Suprapubic skin (tissue), 4 donors: ENCODE results near the gene PPBP. TPM values are rescaled to one million over a fixed set of nuclear protein-coding genes. Genes with fewer than 3 reads are reported as not detected.
A peak's percentile ranks its signal among the peaks of the same experiment; 100 is the strongest.

Source experiments
- DNase-seq, 2 donors: peaks; one replicate each; pipeline ENCODE4 v3.0.0-alpha.2; 2019; ENCODE audit warnings: low spot score in 2 of 2
- H3K27ac ChIP-seq: fragments of 200-600 bp; sonication (generic); one replicate; pipeline ENCODE4 v1.5.1; 2019
- H3K27me3 ChIP-seq: fragments of 200-600 bp; sonication (generic); one replicate; pipeline ENCODE4 v1.5.1; 2019
- H3K36me3 ChIP-seq: fragments of 200-600 bp; sonication (generic); one replicate; pipeline ENCODE4 v1.5.1; 2019
- H3K4me1 ChIP-seq: fragments of 200-600 bp; sonication (generic); one replicate; pipeline ENCODE4 v1.5.1; 2019
- H3K4me3 ChIP-seq: fragments of 200-600 bp; sonication (generic); one replicate; pipeline ENCODE4 v1.5.1; 2019; ENCODE audit warnings: mild to moderate bottlenecking
- H3K9me3 ChIP-seq: fragments of 200-600 bp; sonication (generic); one replicate; pipeline ENCODE4 v1.5.1; 2019
- EP300 ChIP-seq: sonication (generic); formaldehyde crosslinking; IDR thresholded peaks from one replicate; pipeline ENCODE4 v1.6.1; 2017; ENCODE audit warnings: antibody characterized with exemption
- POLR2A ChIP-seq, 2 donors: fragments of 450-650 bp; IDR thresholded peaks; one replicate each; pipeline ENCODE4 v1.6.1; 2017; ENCODE audit warnings: antibody characterized with exemption in 2 of 2, mild to moderate bottlenecking in 2 of 2, moderate library complexity in 2 of 2
- POLR2AphosphoS5 ChIP-seq, 3 donors: sonication (generic); formaldehyde crosslinking; IDR thresholded peaks; one replicate each; pipeline ENCODE4 v1.6.1; 2017; ENCODE audit warnings: antibody characterized with exemption in 3 of 3
- WGBS: methylation state at CpG from one replicate; pipeline ENCODE4 v1.1.5; 2018; 5-methylcytosine and 5-hydroxymethylcytosine counted together
- total RNA-seq, 4 donors: library from RNA; depleted of rRNA; stranded (reverse); fragments of >200 nt; gene quantifications; one replicate each; pipeline ENCODE4 v1.1.0, GENCODE V29; 2016
- TF ChIP-seq, protein P1 (sequence below), 2 donors: fragments of 200-600 bp in 1 of 2; fragments of 450-650 bp in 1 of 2; sonication (generic) in 1 of 2; IDR thresholded peaks; one replicate each; pipeline ENCODE4 v1.5.1; 2016 to 2019; ENCODE audit warnings: antibody characterized with exemption in 2 of 2, mild to moderate bottlenecking in 1 of 2, moderate library complexity in 1 of 2

The PPBP gene
- total RNA-seq, 4 donors from 2014 or later: not detected

DNA sequence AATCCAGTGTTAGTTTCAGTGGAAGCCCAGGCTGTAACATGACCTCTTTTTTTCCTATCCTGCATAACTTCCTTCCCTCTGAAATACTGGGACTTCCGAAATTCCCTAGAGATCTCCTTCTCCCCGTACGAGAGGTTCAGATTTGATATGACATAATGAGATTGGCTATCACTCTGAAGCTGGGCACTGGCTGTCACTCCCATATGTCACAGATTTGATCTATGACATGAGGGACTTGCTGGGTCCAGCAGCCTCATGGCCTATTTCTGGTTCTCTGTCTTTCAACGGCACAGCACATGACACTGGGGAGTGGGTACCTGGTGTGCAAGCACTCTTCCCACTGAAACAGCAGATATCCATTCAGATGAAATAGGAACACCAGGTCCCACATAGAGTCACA lies 42.9 kb downstream of the PPBP start:
- DNase-seq: no peak
- Histone ChIP-seq H3K4me3 (no peak overlapping the region), H3K36me3 (no peaks in the 10 kb centered on the region), H3K27me3 (peaks cover 56% of the 10 kb centered on the region), H3K4me1 (peaks cover 9% of the 10 kb centered on the region), H3K27ac (no peak overlapping the region), H3K9me3 (no peaks in the 10 kb centered on the region)
- no peak for TF ChIP-seq EP300
- no peak for TF ChIP-seq POLR2AphosphoS5 (IDR thresholded peaks at IDR 0.05)
- TF ChIP-seq, protein P1, sequence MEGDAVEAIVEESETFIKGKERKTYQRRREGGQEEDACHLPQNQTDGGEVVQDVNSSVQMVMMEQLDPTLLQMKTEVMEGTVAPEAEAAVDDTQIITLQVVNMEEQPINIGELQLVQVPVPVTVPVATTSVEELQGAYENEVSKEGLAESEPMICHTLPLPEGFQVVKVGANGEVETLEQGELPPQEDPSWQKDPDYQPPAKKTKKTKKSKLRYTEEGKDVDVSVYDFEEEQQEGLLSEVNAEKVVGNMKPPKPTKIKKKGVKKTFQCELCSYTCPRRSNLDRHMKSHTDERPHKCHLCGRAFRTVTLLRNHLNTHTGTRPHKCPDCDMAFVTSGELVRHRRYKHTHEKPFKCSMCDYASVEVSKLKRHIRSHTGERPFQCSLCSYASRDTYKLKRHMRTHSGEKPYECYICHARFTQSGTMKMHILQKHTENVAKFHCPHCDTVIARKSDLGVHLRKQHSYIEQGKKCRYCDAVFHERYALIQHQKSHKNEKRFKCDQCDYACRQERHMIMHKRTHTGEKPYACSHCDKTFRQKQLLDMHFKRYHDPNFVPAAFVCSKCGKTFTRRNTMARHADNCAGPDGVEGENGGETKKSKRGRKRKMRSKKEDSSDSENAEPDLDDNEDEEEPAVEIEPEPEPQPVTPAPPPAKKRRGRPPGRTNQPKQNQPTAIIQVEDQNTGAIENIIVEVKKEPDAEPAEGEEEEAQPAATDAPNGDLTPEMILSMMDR (IDR thresholded peaks at IDR 0.05): no peak
- no peak for TF ChIP-seq POLR2A (IDR thresholded peaks at IDR 0.05)
- 74% methylated on average over 4 of the region's 4 CpGs for WGBS

GRCh38 chr4:73944061-73944875 lies 43.7 kb downstream of the PPBP start:
- H3K36me3 ChIP-seq: no peaks in the 10 kb centered on the region
- no peaks in the 10 kb centered on the region for H3K9me3 ChIP-seq
- H3K4me3 ChIP-seq: peak overlapping the region; percentile 39
- H3K4me1 ChIP-seq: peaks cover 9% of the 10 kb centered on the region
- WGBS: 8% methylated on average over 42 of the region's 49 CpGs
- TF ChIP-seq EP300: no peak
- TF ChIP-seq POLR2AphosphoS5 (IDR thresholded peaks at IDR 0.05): no peak
- TF ChIP-seq, protein P1 (IDR thresholded peaks at IDR 0.05): no peak
- TF ChIP-seq POLR2A (IDR thresholded peaks at IDR 0.05): no peak
- H3K27ac ChIP-seq: no peak overlapping the region
- no peak for DNase-seq
- H3K27me3 ChIP-seq: peaks cover 55% of the 10 kb centered on the region

DNA sequence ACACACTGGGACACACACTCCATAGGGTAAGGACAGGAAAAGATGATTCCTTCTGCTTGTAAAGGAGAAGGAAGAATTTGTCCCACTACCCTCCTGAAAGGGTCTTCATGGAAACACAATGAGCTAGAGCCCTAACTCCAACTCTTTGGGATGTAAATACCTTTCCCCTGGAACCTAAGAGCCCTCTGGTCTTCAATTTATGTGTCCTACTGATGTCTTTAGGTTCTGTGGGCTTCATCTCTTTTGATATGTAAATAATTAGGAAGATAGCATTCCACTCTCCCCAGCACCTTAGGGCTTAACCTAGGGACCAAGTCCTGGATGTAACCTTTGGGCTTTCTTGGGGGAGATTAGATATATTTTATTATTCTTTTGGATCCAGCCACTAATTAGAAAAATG lies 44.4 kb downstream of the PPBP start:
- Histone ChIP-seq H3K27ac (no peak overlapping the region), H3K9me3 (no peaks in the 10 kb centered on the region), H3K4me1 (peaks cover 9% of the 10 kb centered on the region), H3K4me3 (no peak overlapping the region), H3K27me3 (peaks cover 58% of the 10 kb centered on the region), H3K36me3 (no peaks in the 10 kb centered on the region)
- no peak for DNase-seq
- TF ChIP-seq EP300 (no peak), POLR2A (IDR thresholded peaks at IDR 0.05) (no peak), POLR2AphosphoS5 (IDR thresholded peaks at IDR 0.05) (no peak)
- TF ChIP-seq, protein P1 (IDR thresholded peaks at IDR 0.05): no peak

DNA sequence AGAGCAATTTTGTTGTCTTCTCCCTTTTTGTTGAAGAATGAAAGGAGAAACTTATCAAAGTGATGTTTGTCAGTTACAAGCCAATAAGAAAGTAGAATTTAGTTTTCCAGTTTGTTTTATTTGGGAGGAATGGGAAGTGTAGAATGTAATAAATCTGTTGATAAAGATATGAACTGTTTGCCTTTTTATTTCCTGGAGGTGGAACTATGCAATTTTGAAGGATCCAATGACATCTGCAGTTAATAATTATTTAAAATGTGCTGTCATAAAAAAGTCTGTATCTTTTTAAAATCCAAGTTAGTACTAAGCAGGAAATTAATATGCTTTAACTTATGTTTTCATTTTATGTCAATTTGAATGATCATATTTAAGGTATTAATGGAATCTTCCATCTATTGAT lies 51.0 kb downstream of the PPBP start:
- H3K4me3 ChIP-seq: no peak overlapping the region
- peaks cover 14% of the 10 kb centered on the region for H3K27me3 ChIP-seq
- H3K36me3 ChIP-seq: no peaks in the 10 kb centered on the region
- no peak overlapping the region for H3K27ac ChIP-seq
- H3K9me3 ChIP-seq: no peaks in the 10 kb centered on the region
- H3K4me1 ChIP-seq: no peaks in the 10 kb centered on the region
- TF ChIP-seq, protein P1 (IDR thresholded peaks at IDR 0.05): no peak
- no peak for TF ChIP-seq POLR2AphosphoS5 (IDR thresholded peaks at IDR 0.05)
- TF ChIP-seq EP300: no peak
- TF ChIP-seq POLR2A (IDR thresholded peaks at IDR 0.05): no peak
- no peak for DNase-seq

Other genes with a start within 250 kb of the PPBP start
- gene CXCL8, start 247.6 kb downstream of the PPBP start, total RNA-seq: 1 to 10 TPM in 1 of 4 donors, not detected in 3; 1.5 TPM
- gene CXCL6, start 151.5 kb downstream of the PPBP start, total RNA-seq: not detected
- not detected for gene PF4V1, start 134.9 kb downstream of the PPBP start, total RNA-seq
- gene CXCL1, start 118.8 kb downstream of the PPBP start, total RNA-seq: 1 to 10 TPM in 1 of 4 donors, under 1 TPM in 1, not detected in 2; 0.59 to 1.7 TPM
- not detected for gene PF4, start 6.2 kb downstream of the PPBP start, total RNA-seq
- not detected for gene CXCL5, start 10.5 kb upstream of the PPBP start, total RNA-seq
- 1 to 10 TPM in 1 of 4 donors, not detected in 3; 1.0 TPM for gene CXCL3, start 50.5 kb upstream of the PPBP start, total RNA-seq
- gene CXCL2, start 111.0 kb upstream of the PPBP start, total RNA-seq: 10 to 100 TPM in 1 of 4 donors, 1 to 10 TPM in 3; 3.8 to 15.6 (median 6.9) TPM
- 10 to 100 TPM; 13.1 to 22.9 (median 15.3) TPM for gene MTHFD2L, start 169.9 kb upstream of the PPBP start, total RNA-seq